DMS79 treated with DMSO at 0.1 percent for 48 hours (cell line): ENCODE results near the gene GRM5.

ENCODE experiments used
- DNase-seq: peaks from one replicate; lab custom pipeline; 2025; lab: John Stamatoyannopoulos, UW

GRM5 gene

DNA sequence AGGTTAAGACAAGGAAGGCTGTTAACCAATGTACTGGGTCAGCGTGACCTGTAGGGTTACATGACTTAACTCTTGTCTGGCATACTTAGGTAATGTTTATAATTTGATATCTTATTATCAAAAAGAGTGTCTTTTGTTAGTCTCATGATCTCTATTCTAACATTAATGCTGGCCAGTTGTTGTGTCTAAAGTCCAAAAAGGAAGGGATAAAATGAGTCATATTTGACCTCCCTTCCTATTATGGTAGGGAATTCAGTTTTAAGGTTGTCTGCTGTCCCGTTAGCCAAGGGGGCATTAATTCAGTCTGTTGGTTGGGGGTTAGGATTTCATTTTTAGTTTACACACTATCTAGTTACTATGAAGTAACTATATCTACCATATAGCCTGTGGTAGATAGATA, 364.0 kb downstream of the GRM5 start:
- DNase-seq = no peak

DNA sequence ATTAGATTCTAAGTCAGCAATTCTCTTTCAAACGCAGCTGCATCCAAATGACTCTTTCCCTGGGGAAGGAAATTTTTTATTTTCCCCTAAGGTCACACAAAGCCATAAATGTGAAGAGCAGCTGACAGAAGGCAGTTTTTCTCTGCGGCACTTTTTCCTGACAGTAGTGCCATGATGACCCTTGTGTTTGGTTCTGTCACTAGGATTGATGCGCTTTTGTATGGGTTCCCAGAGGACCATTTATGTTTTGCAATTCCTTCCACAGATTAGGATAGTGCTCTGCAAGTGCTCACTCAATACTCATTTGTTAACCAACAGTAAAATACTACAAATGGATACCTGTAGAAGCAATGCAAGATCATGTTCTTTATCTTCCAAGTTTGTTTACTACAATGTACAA, 368.6 kb downstream of the GRM5 start:
- DNase-seq = no peak

DNA sequence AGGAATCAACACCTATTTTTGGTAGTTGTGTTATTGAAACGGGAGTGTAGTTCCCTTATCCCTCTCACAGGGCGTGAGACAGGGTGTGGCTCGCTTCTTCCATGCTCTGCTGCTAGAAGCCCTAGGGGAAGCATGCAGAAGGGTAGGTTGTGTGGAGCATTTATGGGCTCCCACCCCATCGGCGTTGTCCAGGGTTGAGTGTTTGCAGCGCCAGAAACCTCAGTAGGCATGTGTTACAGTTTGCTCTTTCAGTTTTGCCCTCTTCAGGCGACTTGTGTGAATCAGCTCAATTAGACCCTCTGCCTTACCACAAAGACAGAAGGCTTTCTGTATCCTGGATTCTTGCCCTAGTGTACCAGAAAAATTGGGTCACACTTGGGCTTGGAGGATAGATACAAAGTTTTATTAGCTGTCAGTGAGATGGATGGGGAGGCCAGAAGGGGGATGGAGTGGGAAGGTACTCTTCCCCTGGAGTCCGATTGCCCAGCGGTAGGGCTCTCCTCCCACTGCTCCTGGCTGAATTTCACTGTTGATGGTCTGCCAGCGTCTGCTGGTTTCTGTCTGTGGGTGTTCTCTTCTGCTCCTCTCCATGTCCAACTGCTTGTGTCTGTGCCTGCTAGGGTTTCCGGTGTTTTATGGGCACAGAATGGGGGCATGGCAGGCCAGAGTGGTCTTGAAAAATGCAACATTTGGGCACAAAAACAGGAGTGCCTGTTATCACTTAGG, 369.9 kb downstream of the GRM5 start:
- DNase-seq = no peak

DNA sequence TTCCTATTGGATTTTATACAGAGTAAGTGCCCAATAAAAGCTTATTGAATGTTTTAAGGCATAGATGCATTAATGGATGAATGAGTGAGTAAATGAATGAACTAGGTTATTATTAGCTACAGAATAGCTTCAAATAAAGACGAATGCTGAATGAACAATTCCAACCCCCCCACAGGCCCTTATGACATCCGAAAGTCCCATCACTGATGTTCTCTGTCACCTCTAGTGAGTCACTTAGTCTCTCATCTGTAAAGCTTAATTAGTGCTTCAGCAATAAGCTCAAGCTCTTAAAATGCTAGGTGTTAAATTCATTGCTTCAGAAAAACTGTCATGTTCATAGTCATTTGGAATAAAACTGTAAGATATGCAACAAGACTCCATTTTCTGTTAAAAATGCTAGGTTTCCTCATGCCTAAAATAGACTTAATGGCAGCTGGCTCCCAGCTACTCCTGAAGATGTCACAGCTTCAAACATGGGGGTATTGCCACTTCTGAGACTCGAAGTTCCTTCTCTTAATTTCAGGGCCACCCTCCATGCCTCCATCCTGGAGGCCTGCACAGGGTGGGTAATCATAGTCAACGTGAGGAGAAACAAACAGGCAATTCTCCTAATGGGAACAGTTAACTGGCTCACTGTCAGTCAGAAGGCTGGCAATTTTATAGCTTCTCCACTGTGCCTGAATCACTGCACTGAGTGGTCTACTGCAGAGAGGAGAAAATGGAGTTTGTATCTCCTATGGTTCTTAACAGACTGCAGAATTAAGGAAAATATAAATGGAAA, 373.3 kb downstream of the GRM5 start:
- DNase-seq = no peak

DNA sequence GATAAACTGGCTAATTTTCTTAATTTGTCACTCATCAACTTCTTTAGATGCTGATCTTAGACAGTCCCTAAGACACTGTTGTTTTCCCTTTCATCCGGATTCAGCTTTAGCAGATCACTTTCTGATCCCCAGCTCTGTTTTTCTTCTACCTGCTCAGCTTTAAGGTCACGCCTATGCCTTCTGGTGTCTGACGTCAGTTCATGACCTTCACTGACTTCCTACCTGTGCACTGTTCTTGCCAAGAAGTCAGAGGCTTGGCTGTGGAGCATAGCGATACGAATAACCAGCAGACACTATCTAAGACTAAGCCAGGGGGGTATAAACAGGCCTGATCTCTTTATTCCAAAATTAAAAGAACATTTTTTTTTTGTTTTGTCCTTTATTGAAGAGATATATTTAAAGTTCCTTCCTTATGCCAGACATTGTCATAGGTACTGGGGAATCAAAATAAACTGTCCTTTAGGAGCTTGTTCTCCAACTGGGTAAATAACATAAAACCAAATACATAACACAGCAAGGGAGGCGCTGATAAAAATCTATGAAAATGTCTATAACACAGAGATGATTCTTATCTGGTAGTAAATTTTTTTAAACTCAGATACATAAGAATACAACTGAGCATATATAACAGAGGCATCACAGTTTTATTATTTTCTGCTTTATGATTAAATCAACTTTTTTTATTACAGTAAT, 376.1 kb downstream of the GRM5 start:
- DNase-seq = no peak

DNA sequence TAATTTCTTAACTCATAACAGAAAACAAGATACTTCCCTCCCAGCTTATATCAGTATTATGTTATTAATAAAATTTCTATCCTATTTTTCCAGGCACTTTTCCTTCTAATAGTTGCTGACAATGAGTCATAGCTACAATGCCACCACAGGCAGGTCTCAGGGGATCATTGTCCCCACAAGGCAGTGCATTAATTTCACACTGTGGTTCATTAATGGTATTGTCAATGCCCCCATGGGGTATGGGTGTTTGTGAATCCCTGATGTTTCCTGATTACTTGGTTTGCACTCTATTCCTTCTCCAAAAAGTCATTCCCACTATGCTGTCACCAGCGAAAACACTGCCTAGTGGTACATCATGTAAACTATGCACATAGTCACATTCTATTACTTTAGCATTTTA, 382.8 kb downstream of the GRM5 start:
- DNase-seq = no peak

DNA sequence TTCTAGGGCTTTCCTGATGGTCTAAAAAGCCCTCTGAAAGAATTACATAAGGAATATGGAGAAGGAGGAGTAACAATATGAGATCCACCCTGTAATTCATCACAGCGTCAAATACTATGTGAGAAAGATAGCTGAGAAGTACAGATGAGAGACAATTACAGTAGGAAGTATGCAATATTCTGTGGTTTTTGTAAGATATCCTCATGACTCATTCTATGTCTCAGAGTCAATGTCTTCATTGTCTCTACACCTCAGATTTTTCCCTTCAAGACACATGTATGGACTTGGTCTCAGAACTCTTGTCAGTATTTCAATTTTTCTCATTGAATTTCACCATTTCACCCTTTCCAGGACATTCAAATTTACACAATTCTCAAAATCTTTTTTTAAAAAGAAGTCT, 385.0 kb downstream of the GRM5 start:
- no peak for DNase-seq

DNA sequence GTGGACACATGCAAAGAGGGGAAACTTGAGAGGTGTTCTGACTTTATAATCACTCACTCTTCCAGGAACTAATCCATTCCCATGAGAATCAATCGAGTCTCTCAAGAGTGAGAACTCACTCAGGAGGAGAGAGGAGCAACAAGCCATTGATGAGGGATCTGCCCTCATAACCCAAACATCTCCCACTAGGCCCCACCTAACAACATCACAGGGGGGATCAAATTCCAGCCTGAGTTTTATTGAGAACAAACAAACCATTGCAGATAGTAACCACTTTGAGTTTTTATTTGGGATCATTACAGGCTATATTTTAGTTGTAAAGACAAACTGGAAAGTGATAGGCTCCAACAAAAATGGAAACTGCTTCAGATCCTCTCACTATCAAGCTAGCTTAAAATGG, 399.4 kb downstream of the GRM5 start:
- no peak for DNase-seq

DNA sequence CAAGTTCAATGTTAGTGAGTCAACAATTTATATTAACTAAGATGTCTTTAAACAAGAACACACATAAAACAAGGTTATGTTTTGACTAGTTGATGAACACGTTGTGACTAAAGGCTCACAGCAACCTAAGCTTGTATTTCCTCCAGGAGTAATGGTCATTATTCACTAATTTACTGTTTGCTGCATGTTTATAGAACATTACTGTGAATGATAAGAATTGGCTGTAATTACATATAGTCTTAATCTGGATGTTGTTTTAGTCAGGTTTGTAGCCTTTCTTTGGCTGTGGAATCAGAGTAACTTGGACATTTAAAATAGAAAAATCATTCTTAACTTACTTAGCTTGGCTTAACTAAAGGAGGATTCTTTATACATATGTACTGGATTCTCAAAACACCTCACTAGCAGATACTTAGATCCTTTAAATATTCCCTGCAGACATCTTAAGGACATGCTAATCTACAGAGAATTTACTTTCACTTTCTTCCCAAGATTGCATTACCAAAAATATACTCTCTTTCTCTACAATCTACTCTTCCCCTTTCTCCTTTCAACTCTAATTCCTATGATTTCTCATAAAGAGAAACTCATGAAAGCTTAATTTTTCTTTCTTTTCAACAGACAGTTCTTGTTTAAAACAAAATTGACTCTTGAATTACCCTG, 408.6 kb downstream of the GRM5 start:
- no peak for DNase-seq

DNA sequence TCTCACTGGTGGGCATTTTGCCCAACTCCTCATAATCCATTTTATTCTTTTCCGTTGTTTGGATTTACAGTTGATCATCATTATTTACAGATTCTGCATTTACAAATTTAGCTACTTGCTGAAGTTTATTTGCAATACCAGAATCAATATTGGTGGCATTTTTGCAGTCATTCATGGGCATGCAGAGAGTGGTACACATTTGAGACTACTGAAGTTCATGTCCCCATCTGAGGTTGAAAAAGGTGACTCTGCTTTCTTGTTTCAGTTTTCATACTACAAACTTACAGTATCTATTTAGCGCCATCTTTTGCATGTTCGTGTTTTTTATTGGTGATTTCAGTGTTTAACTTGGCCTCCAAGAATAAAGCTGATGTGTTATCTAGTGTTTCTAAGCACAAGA, 409.5 kb downstream of the GRM5 start:
- no peak for DNase-seq

DNA sequence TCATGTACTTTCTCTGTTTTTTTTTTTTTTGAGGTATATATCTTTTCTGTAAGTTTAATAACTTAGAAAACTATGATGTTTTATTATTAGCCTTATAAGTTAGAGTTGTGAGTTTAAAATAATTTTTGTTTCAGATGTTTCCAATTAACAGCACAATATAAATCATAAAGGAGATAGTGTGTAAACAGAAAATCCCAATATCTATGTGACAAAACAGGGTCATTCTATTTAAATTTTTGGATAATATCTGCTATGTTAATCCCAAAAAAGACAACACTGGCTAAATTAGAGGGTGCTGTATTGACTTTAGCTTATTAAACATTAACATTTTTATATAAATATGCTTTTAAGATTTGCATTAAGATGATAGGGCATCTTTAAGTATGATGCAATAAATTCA, 410.1 kb downstream of the GRM5 start:
- no peak for DNase-seq

DNA sequence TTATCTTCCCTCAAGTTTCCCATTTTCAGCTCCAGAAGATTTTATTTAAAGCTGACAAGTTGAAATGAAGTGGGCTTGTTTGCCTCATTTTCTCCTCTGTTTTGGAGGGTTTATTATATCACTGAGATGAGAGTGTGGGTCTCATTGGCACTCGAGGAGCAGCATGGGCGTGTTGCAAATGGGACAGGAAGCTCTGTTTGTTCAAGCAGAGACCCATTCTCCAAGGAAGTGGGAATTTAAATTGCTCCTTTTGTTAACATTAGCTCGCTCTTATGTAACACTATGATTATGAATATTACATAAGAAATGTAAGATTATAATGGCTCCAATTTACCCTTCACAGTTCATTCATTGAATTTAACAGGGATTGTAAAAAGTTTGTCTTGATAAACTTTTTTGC, 410.6 kb downstream of the GRM5 start:
- DNase-seq = no peak

DNA sequence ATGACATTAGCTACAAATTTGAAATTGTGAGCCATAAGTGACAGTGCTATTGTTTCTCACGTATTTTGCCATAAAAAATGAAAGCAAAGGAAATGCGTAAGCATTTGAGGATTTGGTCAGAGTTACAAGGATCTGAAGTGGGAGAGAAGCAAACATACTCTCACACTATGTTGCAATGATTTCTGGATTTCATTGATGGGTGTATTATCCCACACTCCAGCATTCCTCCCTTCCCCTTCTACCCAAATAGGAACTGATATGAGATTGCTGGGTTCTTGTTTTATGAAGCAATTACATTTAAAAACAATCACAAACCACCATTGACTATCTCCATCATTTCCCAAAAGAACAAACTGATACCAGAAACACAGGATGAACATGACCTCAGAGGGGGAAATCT, 414.2 kb downstream of the GRM5 start:
- no peak for DNase-seq

DNA sequence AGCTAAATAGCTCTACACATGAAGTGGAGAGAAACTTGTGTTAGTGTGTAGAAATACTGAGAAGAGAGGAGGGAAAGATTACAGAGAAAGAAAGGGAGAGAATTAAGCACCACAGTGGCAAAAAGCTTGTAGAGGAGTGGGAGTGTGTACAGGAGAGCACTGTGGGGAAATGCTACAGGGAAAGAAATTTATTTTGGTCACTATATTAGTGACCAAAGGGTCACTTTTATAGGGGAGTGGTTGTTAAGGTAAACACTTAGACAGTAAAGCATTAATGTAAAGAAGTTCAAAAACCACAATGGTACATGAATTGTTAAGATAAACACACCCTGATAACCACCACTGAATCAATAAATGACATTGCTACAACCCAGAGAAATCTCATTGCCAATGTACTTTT, 421.1 kb downstream of the GRM5 start:
- DNase-seq = no peak

DNA sequence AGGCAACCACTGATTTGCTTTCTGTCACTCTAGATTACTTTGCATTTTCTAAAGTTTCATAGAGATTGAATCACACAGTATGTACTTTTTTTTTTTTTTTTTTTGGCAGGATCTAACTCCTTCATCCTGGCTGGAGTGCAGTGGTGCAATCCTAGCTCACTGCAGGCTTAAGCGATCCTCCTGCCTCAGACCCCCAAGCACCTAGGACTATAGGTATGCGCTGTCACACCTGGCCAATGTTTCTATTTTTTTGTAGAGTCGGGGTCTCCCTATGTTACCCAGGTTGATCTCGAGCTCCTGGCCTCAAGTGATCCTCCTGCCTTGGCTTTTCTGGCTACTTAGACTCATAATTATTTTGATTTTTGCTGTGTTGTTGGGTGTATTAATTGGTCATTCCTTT, 433.6 kb downstream of the GRM5 start:
- no peak for DNase-seq

DNA sequence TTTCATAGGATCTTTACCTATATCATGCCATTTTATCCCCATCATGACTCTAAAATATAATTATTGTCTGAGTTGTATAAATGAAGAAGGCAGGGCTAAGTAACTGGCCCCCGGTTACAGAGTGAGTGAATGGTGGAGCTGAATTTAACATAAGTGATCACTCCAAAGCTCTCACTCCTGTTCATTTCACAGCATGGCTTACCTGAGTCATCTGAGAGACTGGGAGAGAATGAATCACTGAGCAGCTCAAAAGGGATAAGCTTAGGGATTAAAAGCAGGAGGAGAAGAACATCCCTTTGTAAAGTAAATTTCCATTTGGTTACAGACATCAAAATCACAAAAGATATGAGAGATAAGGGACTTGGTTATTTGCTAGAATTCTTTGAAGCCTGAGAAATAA, 434.3 kb downstream of the GRM5 start:
- DNase-seq = no peak

DNA sequence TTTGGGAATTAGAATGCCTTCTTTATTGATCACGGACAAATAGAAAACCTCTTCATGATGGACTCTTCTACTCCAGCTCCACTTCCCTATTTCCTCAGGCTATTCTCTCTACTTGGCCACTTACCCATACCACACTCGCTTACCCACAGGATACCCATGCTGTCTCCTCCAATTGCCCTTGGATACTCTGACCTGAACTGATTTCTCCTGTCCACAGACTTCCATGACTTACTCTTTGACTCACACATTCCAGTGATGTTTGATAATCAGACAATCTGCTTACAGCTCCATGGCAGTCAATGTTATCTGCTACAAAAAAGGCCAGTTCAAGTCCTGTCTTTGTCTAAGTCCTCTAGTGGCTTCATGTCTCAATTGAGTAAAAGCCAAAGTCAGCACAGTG, 436.3 kb downstream of the GRM5 start:
- DNase-seq = no peak

DNA sequence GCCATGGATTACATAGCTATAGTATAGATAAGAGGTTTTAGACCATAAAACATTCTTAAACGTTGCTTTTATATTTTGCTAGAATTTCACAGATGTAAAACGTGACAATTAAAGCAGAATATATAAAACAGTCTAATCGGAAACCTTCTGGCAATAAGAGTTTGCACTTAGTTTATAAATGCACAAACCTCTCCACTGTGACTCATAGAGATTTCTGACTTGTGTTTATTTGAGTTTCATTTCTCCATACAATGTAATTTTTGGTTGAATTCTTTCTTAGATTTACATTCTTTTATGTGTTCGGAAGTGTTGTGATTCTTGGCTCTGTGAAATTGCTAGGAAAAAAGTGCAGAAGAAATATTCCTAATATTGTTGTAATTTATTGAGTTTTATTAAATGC, 439.6 kb downstream of the GRM5 start:
- no peak for DNase-seq

DNA sequence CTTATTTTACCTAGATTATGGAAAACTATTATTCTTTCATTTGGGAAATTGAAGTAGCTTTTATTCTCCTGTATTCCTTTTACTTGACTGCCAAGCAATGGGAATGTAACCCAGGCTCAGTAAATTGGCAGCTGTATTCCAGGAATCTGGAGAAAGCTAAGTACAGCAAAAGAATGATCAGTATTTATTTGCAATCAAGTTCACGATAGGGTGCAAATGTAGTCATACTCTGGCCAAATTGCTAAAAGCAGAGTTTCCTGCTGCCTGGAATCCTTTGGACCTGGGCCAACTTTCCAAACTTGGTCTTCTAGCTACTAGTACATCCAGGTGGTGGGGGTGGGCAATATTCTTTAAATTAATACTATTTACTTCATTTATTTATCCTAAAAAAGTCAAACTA, 442.3 kb downstream of the GRM5 start:
- no peak for DNase-seq

DNA sequence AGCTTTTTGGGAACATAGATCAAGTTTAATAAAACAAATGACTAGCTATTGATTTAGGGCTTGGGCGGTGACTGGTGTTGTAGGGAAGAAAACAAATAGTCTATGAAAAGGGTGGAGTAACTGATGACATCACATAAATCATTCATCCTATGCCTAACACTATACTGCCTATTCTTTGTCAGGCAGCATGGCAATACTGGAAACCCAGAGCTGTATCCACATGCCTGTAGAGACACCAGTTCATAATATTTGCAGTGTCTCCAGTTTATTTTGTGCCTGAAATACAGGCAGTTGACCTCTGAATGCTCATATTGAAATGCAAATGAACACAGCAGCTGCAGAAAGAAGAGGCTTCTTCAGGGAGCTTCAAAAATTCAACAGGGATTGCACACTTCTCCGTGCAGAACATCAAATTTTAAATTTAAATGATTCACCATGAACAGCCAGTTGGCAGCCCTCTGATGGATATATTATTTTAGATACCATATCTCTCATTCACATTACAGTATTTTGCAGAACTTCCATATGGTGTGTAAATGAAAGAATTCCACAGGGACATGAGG, 445.1 kb downstream of the GRM5 start:
- DNase-seq = no peak

DNA sequence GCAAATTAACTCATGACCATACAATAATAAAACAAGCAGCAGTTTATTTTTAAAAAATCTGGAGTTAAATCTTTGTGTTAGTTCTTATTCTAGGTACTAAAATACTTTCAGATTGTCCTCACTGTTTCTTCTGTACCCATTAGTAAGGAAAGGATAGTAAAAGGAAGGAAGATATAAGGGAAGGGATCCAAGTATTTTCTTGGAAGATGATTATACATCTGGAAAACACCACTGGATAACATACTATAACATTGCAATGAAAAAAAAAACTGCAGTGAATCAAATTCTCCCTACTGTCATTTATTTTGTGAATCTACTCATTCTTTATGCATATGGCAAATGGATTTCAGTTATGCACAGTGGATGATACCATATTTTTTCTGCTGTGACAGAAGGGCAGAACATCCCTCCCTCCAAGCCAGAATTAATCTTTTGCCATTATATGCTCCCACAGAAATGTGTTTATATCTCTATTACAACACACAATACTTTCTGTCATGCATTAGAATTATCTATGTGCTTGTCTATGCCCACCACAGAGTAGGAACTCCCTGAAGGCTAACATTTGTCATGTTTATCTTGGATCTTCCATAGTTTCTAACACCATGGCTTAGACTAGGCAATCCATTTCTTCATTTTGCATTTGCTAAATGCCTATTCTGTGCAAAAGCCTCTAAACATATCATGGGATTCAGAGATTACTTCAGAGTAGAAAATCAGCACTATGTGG, 446.0 kb downstream of the GRM5 start:
- DNase-seq = no peak

DNA sequence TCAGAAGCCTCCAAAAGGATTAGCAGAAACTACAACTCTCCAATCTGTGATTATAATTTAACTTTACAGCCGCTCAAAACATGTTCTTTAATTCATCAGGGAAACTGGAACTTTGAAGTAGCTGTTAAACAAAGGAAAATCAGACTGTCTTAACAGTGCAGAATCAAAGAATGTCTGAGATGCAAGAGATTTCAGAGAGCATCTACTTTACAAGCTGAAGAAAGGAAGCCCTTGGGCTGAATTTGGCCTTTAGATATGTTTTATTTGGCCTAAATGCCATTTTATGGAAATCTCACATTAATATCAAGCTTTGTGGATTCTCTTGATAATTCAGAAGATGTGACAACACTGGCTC, 446.7 kb downstream of the GRM5 start:
- no peak for DNase-seq
